Measurements from ENCODE around the gene RGS16.

Gene RGS16

DNA sequence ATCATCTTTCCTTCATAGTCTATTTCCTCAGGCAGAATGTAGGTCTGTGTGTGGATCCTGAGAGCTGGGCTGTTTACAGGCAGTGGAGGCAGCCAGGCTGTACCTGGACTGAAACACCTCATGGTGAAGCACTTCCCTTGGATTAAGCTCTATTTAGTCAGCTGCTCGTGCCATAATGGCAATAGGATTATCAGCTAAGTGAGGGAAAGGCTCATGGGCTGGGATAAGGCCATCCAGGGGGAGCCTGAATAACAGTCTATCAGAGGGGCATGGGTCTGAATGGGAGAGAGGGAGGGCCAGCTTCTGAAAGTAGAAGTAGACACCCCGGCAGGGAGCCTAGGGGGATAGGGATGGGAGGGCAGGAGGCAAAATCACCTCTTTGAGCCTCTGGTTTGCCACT, 23.5 kb downstream of the RGS16 start:
- no peak for DNase-seq (ENCODE audit: low read depth)

DNA sequence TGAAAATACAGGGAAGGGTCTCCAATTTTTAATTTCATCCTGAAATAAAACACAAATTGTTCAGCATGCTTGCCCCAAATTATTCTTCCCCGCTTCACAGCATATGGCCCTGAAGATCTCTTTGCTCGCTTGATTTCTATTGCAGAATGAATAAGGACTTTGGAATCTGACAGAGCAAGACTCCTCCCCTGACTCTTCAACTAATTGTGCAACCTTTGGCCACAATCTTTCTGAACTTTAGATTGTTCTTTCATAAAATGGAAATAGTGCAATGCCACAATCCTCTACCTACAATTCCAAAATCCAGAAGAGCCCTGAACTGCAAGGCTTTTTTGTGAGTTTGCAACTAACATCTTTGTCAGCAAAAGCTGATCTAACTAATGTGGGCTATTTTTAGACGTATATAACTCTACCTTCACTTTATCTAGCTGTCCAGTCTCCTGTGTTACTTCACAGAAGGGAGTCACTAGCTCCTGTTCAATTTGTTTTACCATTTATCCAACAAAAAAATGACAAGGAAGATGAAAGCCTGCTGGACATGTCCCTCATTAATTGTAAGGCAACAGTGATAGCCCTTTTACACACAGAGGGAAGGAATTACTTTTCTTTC, 28.5 kb downstream of the RGS16 start:
- no peak for DNase-seq (ENCODE audit: low read depth)

DNA sequence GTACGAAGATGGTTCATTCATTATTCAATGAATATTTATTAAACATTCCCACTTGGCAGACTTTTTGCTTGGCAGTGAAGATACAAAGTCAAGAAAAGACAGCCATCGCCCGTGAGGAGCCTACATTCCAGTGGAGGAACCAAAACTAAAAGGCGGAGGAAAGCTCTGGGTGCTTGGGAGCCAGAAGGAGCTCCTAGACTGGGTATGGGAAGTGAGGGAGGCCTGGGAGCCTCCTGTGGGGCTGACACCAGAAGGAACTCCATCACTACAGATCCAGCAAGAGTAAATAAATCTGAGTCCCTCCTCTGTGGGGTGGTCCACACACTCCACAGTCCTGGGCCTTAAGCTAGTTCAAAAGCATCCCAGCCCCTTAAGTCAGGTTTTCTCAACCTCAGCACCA, 30.0 kb downstream of the RGS16 start:
- no peak for DNase-seq (ENCODE audit: low read depth)

DNA sequence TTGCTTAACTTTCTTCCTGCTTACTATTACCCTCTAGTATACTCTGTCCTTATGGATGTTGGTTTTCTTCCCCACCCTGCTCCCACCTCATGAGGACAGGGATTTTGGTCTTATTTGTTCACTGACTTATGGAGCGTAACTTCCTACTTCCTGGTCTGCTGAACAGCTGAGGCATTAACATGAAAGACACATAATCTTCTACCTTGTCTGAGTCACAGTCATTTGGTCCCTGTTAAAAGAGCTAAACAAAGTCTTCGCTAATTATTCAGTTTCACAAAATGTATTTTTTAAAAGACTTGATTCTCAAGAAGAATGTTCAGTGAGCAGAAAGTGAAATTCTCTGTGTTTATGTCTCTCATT, 33.6 kb downstream of the RGS16 start:
- DNase-seq (ENCODE audit: low read depth), result no peak

DNA sequence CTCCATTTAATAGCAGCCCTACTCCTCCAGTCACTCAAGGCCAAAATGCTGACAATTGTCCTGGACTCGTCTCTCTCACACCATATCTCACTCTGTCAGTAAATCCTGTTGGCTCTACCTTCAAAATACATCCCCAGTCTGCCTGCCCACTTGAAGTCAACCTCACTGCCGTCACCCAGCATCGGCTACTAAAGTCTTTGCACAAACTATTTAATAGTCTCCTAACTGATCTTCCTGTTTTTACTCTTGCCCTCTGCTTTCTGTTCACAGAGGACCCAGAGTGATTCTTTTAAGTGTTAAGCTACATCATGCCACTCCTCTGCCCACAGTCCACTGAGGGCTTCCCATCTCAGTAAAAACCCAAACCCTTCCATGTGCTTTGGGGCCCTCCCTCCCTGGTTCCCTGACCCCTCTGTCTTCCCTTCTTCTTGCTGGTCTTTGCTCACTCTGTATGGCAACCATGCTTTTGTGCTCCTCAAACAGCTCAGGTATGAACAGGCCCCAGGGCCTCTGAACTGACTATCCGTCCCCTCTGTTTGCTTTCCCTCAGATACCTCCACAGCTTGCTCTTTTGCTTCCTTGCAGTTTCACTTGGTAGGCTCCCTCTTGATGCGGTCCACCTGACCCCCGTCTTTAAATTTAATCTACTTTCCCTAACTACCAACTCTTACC, 34.1 kb downstream of the RGS16 start:
- no peak for DNase-seq (ENCODE audit: low read depth)

DNA sequence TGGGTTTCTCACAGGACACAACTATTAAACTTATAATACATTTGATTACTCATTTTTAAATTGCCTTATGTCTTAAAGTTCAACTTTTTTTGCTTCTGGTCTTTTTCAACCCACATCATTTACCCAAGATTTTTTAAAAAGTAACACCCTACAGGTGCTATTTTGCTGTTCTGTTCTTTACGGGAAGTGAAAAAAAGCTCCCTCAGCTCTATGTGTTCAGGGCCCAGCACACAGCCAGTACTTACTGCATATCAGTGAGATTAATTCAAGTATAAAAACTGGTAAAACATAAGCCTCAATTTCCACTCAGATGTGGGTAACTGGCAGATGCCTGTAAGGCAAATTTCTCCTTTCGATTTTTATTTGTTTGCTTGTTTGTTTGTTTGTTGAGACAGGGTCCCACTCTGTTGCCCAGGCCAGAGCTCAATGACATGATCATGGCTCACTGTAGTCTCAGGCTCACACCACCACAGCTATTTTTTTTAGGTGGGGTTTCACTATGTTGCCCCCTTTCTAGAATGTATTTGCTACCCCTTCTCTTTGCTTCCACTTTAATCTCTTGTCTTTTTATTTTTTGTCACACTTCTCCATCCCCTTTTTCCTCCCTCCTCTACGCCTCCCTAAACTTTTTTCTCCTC, 35.4 kb downstream of the RGS16 start:
- no peak for DNase-seq (ENCODE audit: low read depth)

DNA sequence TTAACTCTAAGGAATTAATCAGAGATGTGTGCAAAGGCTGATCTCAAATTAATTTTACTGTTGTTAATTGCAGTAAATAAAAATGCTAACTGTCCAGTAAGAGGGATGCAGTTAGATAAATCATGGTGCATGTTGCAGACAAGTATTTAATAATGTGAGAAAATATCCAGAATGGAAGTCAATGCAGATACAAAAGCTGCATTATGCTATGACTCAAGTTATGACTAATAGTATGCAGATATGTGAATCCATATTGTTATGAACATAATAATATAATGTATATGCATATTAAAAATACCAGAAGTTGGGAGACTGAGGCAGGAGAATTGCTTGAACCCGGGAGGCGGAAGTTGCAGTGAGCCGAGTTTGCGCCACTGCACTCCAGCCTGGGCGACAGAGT, 36.6 kb downstream of the RGS16 start:
- DNase-seq (ENCODE audit: low read depth), result no peak

DNA sequence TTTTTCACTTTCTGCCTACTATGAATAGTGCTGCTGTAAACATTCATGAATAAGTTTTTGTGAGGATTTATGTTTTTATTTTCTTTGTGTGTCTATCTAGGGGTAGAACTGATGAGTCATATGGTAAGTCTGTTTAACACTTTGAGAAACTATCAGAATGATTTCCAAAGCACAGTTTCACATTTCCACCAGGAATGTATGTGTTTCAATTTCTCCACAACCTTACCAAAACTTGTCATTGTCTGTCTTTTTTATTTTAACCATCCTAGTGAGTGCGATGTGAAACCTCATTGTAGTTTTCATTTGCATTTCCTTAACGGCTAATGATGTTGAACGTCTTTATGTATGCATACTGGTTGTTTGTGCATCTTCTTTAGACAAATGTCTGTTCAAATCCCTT, 38.7 kb downstream of the RGS16 start:
- DNase-seq (ENCODE audit: low read depth), result no peak

DNA sequence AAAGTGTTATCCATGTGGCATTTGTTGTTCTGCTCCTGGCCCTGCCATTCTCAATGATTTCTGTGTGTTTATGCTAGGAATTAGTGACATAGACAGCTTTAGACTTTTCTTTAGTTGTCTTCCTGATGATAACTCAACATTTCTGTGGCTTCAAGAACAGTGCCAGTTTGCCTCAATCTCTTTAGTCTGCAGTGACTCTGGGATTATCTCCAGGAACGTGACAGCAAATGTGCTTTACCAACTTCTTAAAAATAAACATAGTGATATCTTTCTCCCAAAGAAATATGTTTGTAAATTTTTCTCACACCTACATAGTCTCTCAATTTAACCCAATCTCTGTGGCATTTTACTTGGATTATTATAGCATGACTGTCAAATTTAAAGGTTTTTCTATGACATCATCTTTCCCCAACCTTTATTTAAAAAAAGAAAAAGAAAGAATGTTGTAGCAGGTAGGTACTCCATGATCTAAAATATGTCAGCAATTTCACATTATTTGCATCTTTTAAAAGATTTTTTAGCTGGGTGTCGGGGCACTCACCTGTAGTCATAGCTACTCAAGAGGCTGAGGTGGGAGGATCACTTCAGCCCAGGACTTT, 39.7 kb downstream of the RGS16 start:
- DNase-seq (ENCODE audit: low read depth), result no peak

DNA sequence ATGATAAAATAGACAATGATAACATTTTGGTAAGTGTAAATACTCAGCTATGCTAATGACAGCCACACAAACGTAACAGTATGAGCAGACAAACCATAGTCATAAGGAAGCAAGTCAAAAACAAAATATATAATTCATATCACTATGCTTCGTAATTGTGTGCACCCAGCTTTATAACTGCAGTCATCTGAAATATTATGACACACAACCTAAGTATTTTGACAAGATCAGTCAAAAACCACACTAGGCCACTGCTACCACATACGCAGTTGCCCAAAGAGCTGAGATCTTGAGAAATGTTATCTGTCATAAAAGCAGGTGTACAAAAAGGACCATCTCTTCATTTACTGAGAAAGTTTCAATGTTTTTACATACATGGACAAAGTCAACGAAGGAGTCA, 41.1 kb downstream of the RGS16 start:
- DNase-seq (ENCODE audit: low read depth), result no peak

DNA sequence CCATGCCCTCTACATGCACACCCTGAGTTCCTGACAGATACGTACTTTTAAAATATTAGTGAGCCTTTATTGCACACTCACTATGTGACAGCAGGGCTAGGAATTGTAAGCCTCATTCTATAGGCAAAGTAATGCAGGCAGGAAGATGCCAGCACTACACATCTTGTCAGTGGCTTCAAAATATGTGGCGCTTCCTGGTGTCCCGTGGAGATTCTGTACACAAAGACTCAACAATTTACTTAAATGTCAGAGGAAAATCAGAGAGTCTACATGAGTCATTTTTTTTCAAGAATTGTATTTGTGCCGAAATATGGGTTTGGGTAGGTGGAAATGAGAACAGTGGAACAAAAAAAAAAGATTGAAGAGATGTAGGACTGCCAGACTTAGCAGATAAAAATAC, 42.7 kb downstream of the RGS16 start:
- DNase-seq (ENCODE audit: low read depth), result no peak

DNA sequence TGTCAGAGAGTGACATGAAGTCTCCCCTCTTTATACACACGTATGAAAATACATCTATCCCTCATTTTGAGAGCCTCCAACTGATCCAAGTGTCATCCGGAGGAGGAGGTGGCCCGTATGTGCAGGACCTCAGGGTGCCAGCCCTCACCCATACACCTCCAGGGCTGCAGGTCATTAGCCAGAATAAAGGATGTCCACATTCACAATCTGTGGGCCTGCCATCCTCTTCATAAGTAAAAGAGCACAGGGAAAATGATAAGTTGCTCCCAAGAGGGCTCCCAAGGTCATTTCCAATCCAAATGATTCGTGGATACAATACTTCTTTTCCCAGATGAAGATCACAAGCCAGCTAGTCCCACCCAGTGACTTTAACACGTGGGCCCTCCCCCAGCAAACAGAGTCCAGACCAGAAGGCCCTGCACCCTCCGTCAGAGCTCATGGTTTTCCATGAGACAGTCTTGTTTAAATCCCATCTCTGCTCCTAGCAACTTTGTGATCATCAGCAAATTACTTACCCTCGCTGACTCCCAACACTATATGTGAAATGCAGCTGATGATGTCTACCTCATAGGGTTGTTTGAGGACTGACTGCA, 43.7 kb downstream of the RGS16 start:
- no peak for DNase-seq (ENCODE audit: low read depth)

DNA sequence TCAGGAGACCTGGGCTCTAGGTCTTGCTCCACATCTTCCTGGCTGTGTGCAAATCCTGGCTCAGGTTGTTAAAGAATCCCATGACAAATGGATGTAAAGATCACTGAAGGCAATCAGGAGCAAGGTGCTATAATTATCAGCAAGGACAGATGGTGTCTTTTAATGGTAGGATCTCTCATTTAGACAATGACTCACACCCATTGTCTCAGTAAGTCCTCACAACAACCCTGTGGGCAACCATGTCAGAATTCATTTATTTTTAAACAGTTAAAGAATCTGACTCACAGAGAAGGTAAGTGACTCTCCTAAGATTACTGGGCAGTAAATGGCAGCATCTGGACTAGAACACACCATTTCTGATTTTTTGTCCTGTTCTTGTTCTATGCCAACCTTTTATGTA, 47.9 kb downstream of the RGS16 start:
- no peak for DNase-seq (ENCODE audit: low read depth)

DNA sequence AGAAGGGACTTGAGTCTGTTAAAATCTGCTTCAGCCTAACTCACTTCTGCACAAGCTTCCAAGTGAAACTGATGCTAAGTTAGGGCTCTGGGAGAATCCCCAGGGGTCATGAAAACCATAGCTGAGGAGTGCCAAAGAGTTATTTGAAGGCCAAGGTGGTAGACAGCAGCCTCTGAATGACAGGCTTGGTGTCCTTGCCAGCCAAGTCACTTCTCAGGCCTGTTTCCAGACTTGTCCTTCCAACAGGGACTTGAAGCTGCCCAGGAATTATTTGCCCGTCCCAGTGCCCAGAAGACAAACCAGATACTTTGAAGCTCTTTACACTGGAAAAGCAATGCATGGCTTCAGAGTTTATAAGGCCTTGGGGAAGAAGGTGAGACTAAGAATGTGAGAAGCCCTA, 48.7 kb downstream of the RGS16 start:
- DNase-seq (ENCODE audit: low read depth), result no peak

DNA sequence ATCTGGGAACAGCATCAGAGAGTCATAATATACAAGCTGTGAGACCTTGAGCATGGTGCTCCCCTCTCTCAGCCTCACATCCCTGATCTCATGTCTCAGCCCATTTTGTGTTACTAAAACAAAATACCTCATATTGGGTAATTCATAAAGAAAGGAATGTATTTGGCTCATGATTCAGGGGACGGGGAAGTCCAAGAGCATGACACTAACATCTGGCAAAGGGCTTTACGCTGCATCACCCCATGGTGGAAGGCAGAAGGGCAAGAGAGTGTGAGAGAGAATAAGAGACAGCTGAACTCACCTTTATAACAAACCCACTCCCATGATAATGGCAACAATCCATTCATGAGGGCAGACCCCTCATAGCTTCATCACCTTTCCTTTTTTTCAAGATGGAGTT, 51.7 kb downstream of the RGS16 start:
- no peak for DNase-seq (ENCODE audit: low read depth)

DNA sequence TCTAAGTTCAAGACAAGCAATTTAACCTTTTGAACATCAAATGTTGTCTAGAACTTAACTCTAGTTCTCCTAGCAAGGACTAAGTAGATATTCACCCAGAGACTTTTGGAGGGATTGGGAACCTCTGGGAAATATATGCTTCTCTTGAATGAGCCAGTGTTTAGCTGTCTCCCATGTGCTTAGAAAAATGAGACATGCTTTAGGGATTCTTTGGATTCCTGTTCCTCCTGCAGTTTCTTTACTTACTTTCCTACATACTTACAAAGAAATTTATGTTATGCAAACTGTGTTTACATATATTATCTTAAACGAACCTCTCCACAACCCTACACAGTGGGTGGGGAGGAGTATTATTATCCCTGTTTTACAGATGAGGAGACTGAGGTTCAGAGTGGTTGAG, 54.4 kb downstream of the RGS16 start:
- DNase-seq (ENCODE audit: low read depth), result no peak

DNA sequence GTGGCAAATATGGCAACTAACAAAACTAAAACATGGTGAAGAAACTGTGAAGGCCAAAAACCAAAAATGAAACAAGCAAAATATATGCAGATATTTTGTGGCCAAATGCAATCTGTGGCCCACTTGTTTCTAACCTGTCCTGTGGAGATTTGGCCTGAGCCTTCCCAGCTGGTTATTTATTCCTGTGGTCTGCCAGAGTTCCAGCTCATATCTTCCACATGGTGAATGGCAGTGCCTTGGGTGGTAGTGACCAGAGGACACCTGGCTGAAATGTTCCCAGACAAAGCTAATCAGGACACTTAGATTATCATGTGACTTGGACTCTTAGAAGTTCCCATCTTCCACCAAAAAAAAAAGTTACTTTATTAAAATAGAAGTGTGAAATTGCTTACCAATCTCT, 54.8 kb downstream of the RGS16 start:
- no peak for DNase-seq (ENCODE audit: low read depth)

All from stimulated activated CD8-positive, alpha-beta memory T cell treated with anti-CD3 and anti-CD28 coated beads, Interleukin-12 subunit alpha, Interleukin-12 subunit beta, amount 100 ng/mL, for 1 hour (primary cell).